ENCODE measurements around the gene ZNF653. TPM values are rescaled to one million over a fixed set of nuclear protein-coding genes. Genes with fewer than 3 reads are reported as not detected.

Gene ZNF653
- total and polyA plus RNA-seq, 2 donors (not counting 3 experiments of a cell fraction or from before 2014, with no cell fraction given): 7.0 to 8.7 TPM

DNA sequence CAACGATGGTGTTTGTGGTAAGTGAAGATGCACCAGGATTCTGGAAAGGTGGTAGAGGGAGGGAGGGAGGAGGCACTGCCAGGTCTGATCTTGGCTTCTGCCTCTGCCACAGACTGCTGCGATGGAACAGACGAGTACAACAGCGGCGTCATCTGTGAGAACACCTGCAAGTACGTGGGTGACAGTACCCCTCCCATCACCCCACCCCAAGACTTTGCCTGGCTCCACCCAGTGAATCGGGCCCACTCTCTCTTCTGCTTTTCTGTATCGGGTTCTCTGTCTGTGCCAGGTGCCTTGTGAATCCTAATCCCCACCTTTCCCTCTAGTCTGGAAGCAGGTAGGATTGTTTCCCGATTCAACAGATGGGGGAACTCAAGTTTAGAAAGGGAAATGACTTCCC is 67.7 kb downstream of the ZNF653 start:
- dilution Hi-C loops (cut with MboI; ENCODE audit: extremely low pct_ligation_motif_present, low sequenced_read_pairs) (no loop called here), intact Hi-C loops (cut with micrococcal nuclease) (loop anchor here (5.0 kb wide), 1 partner anchor 149 kb away; no protein-coding TSS in a partner anchor)
- H3K9me1 ChIP-seq (replicated peaks; ENCODE audit: control insufficient read depth, extremely low read depth, insufficient read depth, low read length): no peaks in the 10 kb centered on the region
- H3K36me3 ChIP-seq (ENCODE audit: control insufficient read depth in 2 of 2, extremely low read depth in 1 of 2, insufficient read depth in 2 of 2, low read length in 2 of 2): peaks cover 8 to 30% of the 10 kb centered on the region in 2 experiments
- H2AFZ ChIP-seq (ENCODE audit: low read depth, low read length): no peak overlapping the region
- no peaks in the 10 kb centered on the region for H3K9me3 ChIP-seq (replicated peaks; ENCODE audit: control insufficient read depth, insufficient read depth, low read length)
- DNase-seq (ENCODE audit: low read depth, low spot score) (no peak), FAIRE-seq (no peak)
- H3K79me2 ChIP-seq (ENCODE audit: control insufficient read depth, insufficient read depth, low read length): peaks cover 16% of the 10 kb centered on the region
- H4K20me1 ChIP-seq (replicated peaks; ENCODE audit: control insufficient read depth, extremely low read depth, insufficient read depth, low read length): no peaks in the 10 kb centered on the region
- TF ChIP-seq JUN (IDR thresholded peaks at IDR 0.05; ENCODE audit: borderline replicate concordance, insufficient read depth, insufficient read length, low read depth): no peak
- no peak for TF ChIP-seq MYC (IDR thresholded peaks at IDR 0.05; ENCODE audit: low read depth, low read length)
- TF ChIP-seq, protein P1, sequence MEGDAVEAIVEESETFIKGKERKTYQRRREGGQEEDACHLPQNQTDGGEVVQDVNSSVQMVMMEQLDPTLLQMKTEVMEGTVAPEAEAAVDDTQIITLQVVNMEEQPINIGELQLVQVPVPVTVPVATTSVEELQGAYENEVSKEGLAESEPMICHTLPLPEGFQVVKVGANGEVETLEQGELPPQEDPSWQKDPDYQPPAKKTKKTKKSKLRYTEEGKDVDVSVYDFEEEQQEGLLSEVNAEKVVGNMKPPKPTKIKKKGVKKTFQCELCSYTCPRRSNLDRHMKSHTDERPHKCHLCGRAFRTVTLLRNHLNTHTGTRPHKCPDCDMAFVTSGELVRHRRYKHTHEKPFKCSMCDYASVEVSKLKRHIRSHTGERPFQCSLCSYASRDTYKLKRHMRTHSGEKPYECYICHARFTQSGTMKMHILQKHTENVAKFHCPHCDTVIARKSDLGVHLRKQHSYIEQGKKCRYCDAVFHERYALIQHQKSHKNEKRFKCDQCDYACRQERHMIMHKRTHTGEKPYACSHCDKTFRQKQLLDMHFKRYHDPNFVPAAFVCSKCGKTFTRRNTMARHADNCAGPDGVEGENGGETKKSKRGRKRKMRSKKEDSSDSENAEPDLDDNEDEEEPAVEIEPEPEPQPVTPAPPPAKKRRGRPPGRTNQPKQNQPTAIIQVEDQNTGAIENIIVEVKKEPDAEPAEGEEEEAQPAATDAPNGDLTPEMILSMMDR (IDR thresholded peaks at IDR 0.05; ENCODE audit: extremely low read depth in 1 of 2, insufficient read depth in 1 of 2, low read depth in 1 of 2, low read length in 2 of 2): no peak
- no peak for TF ChIP-seq POLR2A (IDR thresholded peaks at IDR 0.05; ENCODE audit: low read depth, low read length)
- no peak for TF ChIP-seq GATA2 (IDR thresholded peaks at IDR 0.05; ENCODE audit: insufficient read depth, insufficient read length, low read depth, low read length)
- TF ChIP-seq EZH2 (IDR thresholded peaks at IDR 0.05; ENCODE audit: borderline replicate concordance, low read depth, low read length, severe bottlenecking): no peak
- no peak for TF ChIP-seq FOS (IDR thresholded peaks at IDR 0.05; ENCODE audit: borderline replicate concordance, insufficient read depth, low read length)
- no peak for TF ChIP-seq POLR2AphosphoS5 (IDR thresholded peaks at IDR 0.05; ENCODE audit: insufficient read depth, low read depth, low read length)
- TF ChIP-seq, protein P2, sequence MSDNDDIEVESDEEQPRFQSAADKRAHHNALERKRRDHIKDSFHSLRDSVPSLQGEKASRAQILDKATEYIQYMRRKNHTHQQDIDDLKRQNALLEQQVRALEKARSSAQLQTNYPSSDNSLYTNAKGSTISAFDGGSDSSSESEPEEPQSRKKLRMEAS (IDR thresholded peaks at IDR 0.05; ENCODE audit: insufficient read depth, insufficient read length): no peak
- H3K4me3 ChIP-seq (replicated peaks in 1 of 3; ENCODE audit: insufficient read depth in 1 of 3, low read depth in 1 of 3, low read length in 3 of 3): no peak overlapping the region
- H3K27me3 ChIP-seq (ENCODE audit: control insufficient read depth in 2 of 2, insufficient read depth in 2 of 2, low read length in 2 of 2): no peaks in the 10 kb centered on the region
- no TSS peak for BruUV-seq (replicated peaks)
- ChIA-PET POLR2A (no interaction called here), CTCF (no interaction called here)
- no peak overlapping the region for H3K9ac ChIP-seq (replicated peaks; ENCODE audit: extremely low read depth, insufficient read depth, low read length)
- peaks cover 12% of the 10 kb centered on the region for H3K4me1 ChIP-seq (ENCODE audit: control insufficient read depth, extremely low read depth, insufficient read depth, low read length)
- H3K27ac ChIP-seq (ENCODE audit: insufficient read depth, low read depth, low read length): no peak overlapping the region
- H3K4me2 ChIP-seq (ENCODE audit: insufficient read depth, low read length): no peak overlapping the region
